Parathyroid adenoma (tissue), 2 donors: ENCODE data around the gene C1QTNF8.

ENCODE experiments used
- H2AFZ ChIP-seq: fragments of 300-600 bp; sonication (generic); one replicate; pipeline ENCODE4 v1.7.0; 2017; ENCODE audit warnings: antibody characterized with exemption, mild to moderate bottlenecking
- H3K27ac ChIP-seq: fragments of 300-600 bp; sonication (generic); one replicate; pipeline ENCODE4 v1.7.0; 2017
- H3K27me3 ChIP-seq: fragments of 300-600 bp; sonication (generic); one replicate; pipeline ENCODE4 v1.7.0; 2017; ENCODE audit warnings: low read length; ENCODE audit not compliant: control insufficient read depth, insufficient read depth
- H3K36me3 ChIP-seq: fragments of 300-600 bp; sonication (generic); one replicate; pipeline ENCODE4 v1.7.0; 2017; ENCODE audit warnings: low read length; ENCODE audit not compliant: control insufficient read depth, insufficient read depth
- H3K4me1 ChIP-seq: fragments of 300-600 bp; sonication (generic); one replicate; pipeline ENCODE4 v1.7.0; 2017; ENCODE audit warnings: control low read depth
- H3K4me2 ChIP-seq: fragments of 300-600 bp; sonication (generic); one replicate; pipeline ENCODE4 v1.7.0; 2017; ENCODE audit warnings: low read length
- H3K4me3 ChIP-seq: fragments of 300-600 bp; sonication (generic); one replicate; pipeline ENCODE4 v1.7.0; 2017; ENCODE audit warnings: low read depth, low read length
- H3K79me2 ChIP-seq: fragments of 300-600 bp; sonication (generic); one replicate; pipeline ENCODE4 v1.7.0; 2017; ENCODE audit warnings: control low read depth
- H3K9ac ChIP-seq: fragments of 300-600 bp; sonication (generic); one replicate; pipeline ENCODE4 v1.7.0; 2017; ENCODE audit warnings: mild to moderate bottlenecking
- H3K9me3 ChIP-seq: fragments of 300-600 bp; sonication (generic); one replicate; pipeline ENCODE4 v1.7.0; 2017; ENCODE audit warnings: low read length; ENCODE audit not compliant: control insufficient read depth
- TF ChIP-seq, protein P1 (sequence below): fragments of 300-600 bp; sonication (generic); IDR thresholded peaks from one replicate; pipeline ENCODE4 v1.7.0; 2017; ENCODE audit warnings: antibody characterized with exemption, mild to moderate bottlenecking
- donor health status: primary hyperparathyroidism.

C1QTNF8 gene

GRCh38 chr16:1061769-1062505 lies 34.1 kb downstream of the C1QTNF8 start:
- Histone ChIP-seq H3K4me1 (no peaks in the 10 kb centered on the region), H3K4me2 (no peak overlapping the region), H3K27me3 (peaks cover 3% of the 10 kb centered on the region), H3K9me3 (no peaks in the 10 kb centered on the region), H3K27ac (no peak overlapping the region), H3K36me3 (no peaks in the 10 kb centered on the region), H3K79me2 (no peaks in the 10 kb centered on the region), H3K4me3 (no peak overlapping the region), H2AFZ (no peak overlapping the region), H3K9ac (no peak overlapping the region)
- TF ChIP-seq, protein P1, sequence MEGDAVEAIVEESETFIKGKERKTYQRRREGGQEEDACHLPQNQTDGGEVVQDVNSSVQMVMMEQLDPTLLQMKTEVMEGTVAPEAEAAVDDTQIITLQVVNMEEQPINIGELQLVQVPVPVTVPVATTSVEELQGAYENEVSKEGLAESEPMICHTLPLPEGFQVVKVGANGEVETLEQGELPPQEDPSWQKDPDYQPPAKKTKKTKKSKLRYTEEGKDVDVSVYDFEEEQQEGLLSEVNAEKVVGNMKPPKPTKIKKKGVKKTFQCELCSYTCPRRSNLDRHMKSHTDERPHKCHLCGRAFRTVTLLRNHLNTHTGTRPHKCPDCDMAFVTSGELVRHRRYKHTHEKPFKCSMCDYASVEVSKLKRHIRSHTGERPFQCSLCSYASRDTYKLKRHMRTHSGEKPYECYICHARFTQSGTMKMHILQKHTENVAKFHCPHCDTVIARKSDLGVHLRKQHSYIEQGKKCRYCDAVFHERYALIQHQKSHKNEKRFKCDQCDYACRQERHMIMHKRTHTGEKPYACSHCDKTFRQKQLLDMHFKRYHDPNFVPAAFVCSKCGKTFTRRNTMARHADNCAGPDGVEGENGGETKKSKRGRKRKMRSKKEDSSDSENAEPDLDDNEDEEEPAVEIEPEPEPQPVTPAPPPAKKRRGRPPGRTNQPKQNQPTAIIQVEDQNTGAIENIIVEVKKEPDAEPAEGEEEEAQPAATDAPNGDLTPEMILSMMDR, result no peak

DNA sequence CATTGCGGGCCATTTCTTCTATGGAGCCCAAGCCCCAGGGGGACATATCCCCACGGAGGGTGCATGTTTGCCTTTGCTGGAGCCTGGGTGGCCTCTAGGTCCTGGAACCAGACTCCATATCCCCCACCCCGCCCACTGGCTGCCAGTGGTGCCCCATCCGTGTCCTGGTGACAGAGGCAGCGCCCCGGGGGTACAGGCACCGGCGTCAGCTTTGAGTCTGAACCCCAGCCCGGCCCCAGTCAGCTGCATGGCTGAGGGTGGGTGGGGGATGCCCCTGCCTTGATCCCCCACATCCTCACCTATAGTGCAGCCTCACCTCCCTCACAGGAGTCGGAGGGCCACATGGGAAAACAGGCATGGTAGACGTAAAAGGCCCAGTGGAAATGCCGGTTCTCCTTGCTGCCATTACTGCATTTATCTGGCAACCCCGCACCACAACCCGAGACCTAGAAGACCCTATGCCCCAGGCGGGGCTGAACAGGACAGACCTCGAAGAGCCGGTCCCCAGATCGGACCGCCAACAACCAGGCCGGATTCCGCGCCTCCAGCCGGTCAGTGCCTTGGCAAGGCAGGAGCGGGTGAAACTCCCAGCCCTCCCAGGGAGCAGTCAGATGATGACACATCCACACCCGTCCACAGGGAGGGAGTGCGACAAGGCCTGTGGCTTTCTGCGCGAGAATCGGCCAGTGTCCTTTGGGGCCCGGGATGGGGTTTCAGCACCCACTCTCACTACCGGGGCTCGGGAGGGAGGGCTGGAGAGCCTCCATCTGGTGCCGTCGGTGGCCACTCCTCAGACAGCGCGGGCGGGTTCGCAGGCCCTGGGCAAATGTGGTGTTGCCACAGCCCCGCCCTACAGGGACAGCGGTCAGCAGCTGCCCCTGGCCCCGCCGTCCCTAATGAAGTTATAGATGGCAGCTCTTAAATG lies 35.4 kb downstream of the C1QTNF8 start:
- no peak overlapping the region for H3K4me2 ChIP-seq
- no peak overlapping the region for H3K4me3 ChIP-seq
- H3K9ac ChIP-seq, result no peak overlapping the region
- H2AFZ ChIP-seq, result no peak overlapping the region
- no peak overlapping the region for H3K27ac ChIP-seq
- no peaks in the 10 kb centered on the region for H3K4me1 ChIP-seq
- H3K36me3 ChIP-seq, result no peaks in the 10 kb centered on the region
- H3K27me3 ChIP-seq, result peaks cover 3% of the 10 kb centered on the region
- H3K9me3 ChIP-seq, result no peaks in the 10 kb centered on the region
- no peaks in the 10 kb centered on the region for H3K79me2 ChIP-seq
- TF ChIP-seq, protein P1, result no peak

- Histone ChIP-seq H3K27ac (no peak overlapping the region), H3K36me3 (no peaks in the 10 kb centered on the region), H3K4me1 (no peaks in the 10 kb centered on the region), H3K9ac (no peak overlapping the region), H3K9me3 (no peaks in the 10 kb centered on the region), H2AFZ (no peak overlapping the region), H3K27me3 (no peaks in the 10 kb centered on the region), H3K4me3 (no peak overlapping the region), H3K4me2 (no peak overlapping the region), H3K79me2 (no peaks in the 10 kb centered on the region)
- TF ChIP-seq, protein P1, result no peak
Measured at GRCh38 chr16:1059310-1059709, 36.7 kb downstream of the C1QTNF8 start.

- no peak overlapping the region for H3K4me2 ChIP-seq
- H3K27me3 ChIP-seq, result no peaks in the 10 kb centered on the region
- H3K79me2 ChIP-seq, result no peaks in the 10 kb centered on the region
- no peak overlapping the region for H2AFZ ChIP-seq
- H3K9ac ChIP-seq, result no peak overlapping the region
- H3K9me3 ChIP-seq, result no peaks in the 10 kb centered on the region
- H3K36me3 ChIP-seq, result no peaks in the 10 kb centered on the region
- TF ChIP-seq, protein P1, result no peak
- no peak overlapping the region for H3K27ac ChIP-seq
- H3K4me1 ChIP-seq, result no peaks in the 10 kb centered on the region
- no peak overlapping the region for H3K4me3 ChIP-seq
Measured at GRCh38 chr16:1058216-1058615, 37.8 kb downstream of the C1QTNF8 start.
